Measurements from ENCODE around the gene RRM2.

RRM2 gene

GRCh38 chr2:10172033-10172871 lies 49.7 kb downstream of the RRM2 start:
- no peak for DNase-seq (ENCODE audit: low read depth in 2 of 2)

- no peak for DNase-seq (ENCODE audit: low read depth in 2 of 2)
These were observed 50.9 kb downstream of the RRM2 start for GRCh38 chr2:10173258-10174005.

- DNase-seq (ENCODE audit: low read depth in 2 of 2): no peak
These were observed 51.6 kb downstream of the RRM2 start for GRCh38 chr2:10174173-10174572.

- DNase-seq (ENCODE audit: low read depth in 2 of 2): no peak
These were observed 52.9 kb downstream of the RRM2 start for GRCh38 chr2:10175441-10175840.

DNA sequence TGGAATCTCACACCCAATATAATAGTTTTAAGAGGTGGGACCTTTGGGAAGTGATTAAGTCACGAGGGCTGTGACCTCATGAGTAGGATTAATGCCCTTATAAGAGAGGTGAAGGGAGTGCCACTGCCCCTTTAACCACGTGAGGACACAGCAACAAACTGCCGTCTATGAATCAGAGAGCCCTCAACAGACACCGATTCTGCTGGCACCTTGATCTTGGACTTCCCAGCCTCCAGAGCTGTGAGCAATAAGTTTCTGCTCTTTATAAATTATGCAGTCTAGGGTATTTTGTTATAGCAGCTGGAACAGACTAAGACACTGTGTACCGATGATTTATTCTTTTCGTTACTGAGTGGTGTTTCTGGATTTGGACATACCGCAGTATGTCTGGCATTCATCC lies 56.2 kb downstream of the RRM2 start:
- DNase-seq (ENCODE audit: low read depth in 2 of 2): no peak

DNA sequence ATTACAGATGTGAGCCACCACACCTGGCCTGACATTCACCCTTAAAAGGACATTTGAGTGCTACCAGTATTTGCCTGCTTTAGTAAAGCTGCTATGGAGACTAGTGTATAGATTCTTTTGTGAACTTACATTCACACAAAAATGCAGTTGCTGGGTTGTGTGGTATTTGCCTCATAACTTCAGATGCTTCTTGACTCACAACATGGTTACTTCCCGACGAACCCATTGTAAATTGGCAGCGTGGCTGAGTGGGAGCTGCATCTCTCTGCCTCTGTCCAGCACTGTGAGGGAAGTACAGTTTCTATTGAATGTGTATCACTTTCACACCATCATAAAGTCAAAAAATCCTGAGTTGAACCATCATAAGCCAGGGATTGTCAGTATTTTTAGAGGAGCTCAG lies 56.9 kb downstream of the RRM2 start:
- no peak for DNase-seq (ENCODE audit: low read depth in 2 of 2)

DNA sequence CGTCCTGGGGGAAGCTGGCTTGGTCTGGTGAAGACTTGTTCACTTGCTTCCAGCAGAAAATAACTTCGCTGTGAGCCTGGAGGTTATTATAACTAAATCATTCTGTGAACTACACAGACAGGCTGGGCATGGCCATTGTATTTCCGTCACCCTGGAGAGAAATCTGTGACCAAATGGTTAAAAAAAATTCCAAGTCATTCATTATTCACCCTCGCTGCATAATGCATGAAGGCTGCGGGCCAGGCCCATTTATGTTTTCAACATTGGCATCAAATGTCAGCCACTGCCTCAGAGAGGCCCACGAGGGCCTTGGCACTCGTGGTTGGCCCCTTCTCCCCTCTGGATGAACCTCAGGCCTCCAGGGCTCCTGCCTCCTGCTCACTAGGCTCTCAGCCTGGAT lies 57.7 kb downstream of the RRM2 start:
- DNase-seq (ENCODE audit: low read depth in 2 of 2): no peak
